AG10803 (cell line): ENCODE measurements around the gene DHX57.
A peak's percentile ranks its signal among the peaks of the same experiment; 100 is the strongest.

Source experiments
- DNase-seq: peaks from one replicate; pipeline ENCODE4 v3.0.0; 2010; ENCODE audit warnings: low read depth
- H3K4me3 ChIP-seq: 2 replicates; pipeline ENCODE4 v1.5.1; 2011; ENCODE audit warnings: mild to moderate bottlenecking, low read length, control low read depth
- TF ChIP-seq, protein P1 (sequence below): conservative IDR thresholded peaks from 2 replicates; pipeline ENCODE4 v1.5.1; 2011; ENCODE audit warnings: mild to moderate bottlenecking, low read length, control low read depth, inconsistent platforms

DHX57 gene, protein sequence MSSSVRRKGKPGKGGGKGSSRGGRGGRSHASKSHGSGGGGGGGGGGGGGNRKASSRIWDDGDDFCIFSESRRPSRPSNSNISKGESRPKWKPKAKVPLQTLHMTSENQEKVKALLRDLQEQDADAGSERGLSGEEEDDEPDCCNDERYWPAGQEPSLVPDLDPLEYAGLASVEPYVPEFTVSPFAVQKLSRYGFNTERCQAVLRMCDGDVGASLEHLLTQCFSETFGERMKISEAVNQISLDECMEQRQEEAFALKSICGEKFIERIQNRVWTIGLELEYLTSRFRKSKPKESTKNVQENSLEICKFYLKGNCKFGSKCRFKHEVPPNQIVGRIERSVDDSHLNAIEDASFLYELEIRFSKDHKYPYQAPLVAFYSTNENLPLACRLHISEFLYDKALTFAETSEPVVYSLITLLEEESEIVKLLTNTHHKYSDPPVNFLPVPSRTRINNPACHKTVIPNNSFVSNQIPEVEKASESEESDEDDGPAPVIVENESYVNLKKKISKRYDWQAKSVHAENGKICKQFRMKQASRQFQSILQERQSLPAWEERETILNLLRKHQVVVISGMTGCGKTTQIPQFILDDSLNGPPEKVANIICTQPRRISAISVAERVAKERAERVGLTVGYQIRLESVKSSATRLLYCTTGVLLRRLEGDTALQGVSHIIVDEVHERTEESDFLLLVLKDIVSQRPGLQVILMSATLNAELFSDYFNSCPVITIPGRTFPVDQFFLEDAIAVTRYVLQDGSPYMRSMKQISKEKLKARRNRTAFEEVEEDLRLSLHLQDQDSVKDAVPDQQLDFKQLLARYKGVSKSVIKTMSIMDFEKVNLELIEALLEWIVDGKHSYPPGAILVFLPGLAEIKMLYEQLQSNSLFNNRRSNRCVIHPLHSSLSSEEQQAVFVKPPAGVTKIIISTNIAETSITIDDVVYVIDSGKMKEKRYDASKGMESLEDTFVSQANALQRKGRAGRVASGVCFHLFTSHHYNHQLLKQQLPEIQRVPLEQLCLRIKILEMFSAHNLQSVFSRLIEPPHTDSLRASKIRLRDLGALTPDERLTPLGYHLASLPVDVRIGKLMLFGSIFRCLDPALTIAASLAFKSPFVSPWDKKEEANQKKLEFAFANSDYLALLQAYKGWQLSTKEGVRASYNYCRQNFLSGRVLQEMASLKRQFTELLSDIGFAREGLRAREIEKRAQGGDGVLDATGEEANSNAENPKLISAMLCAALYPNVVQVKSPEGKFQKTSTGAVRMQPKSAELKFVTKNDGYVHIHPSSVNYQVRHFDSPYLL (N-terminal part only)

DNA sequence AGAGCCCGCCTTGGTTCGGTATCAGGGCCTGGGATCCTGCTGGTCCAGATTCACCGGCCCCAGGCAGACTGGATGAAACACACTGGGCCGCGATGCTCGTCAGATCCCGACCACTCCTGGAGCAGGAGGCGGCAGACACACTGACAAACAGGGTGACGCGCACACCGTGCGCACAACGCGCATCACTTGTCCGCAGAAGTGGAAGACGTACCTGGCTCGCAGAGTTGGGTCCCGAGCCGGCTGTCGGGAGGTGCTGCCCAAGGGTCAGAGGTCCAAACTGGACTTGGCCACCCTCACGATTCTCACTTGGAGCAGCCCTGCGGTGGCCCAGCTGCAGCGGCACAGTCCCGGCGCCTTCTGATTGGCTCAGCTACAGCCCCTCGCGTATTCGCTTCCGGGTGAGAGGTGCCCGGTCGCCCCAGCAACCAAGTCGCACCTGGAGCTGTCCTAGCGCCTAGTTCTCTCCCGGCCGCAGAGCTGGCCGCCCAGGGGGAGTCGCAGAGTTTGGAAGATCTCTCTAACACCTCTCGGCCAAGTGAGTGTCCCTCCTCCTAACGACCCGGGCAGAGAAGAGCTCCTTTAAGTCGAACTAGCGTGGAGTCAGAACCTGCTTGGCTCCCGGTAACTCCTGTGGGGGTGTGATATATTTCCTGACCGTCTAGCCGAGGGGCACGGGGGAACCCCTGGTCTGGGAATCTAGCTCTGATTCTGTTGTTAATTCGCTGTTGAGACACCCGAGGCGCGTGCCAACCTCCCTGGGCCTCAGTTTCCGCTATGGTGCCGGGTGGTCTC, at the start of gene DHX57, which contains the start of gene MORN2:
TSS of gene DHX57 (minus strand) at position 359 of the 792 bp plus-strand sequence. CDS start 7,529 bp downstream, outside the sequence.
TSS of gene MORN2 (plus strand) at position 401 of the 792 bp plus-strand sequence.
- H3K4me3 ChIP-seq = peak within 1 kb of the TSS; percentile 96
- TF ChIP-seq, protein P1, sequence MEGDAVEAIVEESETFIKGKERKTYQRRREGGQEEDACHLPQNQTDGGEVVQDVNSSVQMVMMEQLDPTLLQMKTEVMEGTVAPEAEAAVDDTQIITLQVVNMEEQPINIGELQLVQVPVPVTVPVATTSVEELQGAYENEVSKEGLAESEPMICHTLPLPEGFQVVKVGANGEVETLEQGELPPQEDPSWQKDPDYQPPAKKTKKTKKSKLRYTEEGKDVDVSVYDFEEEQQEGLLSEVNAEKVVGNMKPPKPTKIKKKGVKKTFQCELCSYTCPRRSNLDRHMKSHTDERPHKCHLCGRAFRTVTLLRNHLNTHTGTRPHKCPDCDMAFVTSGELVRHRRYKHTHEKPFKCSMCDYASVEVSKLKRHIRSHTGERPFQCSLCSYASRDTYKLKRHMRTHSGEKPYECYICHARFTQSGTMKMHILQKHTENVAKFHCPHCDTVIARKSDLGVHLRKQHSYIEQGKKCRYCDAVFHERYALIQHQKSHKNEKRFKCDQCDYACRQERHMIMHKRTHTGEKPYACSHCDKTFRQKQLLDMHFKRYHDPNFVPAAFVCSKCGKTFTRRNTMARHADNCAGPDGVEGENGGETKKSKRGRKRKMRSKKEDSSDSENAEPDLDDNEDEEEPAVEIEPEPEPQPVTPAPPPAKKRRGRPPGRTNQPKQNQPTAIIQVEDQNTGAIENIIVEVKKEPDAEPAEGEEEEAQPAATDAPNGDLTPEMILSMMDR = no peak
- peak; percentile 75 for DNase-seq

GRCh38 chr2:38922902-38923301, 47.2 kb upstream of the DHX57 start:
- no peak overlapping the region for H3K4me3 ChIP-seq
- no peak for DNase-seq
- TF ChIP-seq, protein P1 = no peak

DNA sequence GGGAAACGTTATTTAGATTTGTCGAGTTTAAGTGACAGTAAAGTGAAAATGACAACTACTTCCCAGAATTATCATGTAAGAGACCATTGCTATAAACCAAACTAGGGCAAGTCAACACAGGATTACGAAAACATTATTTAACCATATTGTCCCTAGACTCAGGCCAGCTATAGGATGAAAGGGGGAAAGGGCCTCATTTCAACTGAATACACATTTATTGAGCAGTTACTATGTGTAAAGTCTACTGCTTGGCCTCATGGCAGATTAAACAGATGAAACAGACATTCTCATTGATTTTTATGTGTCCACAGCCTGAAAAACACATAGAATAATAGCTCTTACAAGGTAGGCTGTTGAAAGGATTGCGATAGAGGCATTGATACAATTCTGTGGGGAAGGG, 46.7 kb upstream of the DHX57 start:
- TF ChIP-seq, protein P1 = no peak
- DNase-seq = no peak
- H3K4me3 ChIP-seq = no peak overlapping the region

DNA sequence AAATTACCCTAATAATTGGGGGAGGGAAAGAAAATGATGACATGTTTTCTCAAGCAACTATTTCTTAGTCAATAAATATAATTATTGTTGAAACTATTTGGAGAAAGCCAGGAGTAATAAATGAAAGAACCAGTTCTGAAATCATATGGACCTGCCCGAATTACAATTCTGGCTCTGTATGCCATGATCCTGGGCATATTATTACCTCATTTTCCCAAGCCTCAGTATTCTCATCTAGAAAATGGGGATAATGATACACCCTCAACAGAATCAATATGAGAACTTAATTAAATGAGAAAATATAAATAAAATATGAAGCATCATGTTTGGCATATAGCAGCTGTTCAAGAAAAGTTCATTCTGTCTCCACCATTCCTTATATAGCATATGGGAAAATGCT, 36.9 kb upstream of the DHX57 start:
- TF ChIP-seq, protein P1 = no peak
- no peak for DNase-seq
- H3K4me3 ChIP-seq = no peak overlapping the region

- TF ChIP-seq, protein P1 = no peak
- no peak for DNase-seq
- no peak overlapping the region for H3K4me3 ChIP-seq
Measured at GRCh38 chr2:38911191-38911590, 35.5 kb upstream of the DHX57 start.

- no peak for DNase-seq
- TF ChIP-seq, protein P1 = no peak
- no peak overlapping the region for H3K4me3 ChIP-seq
Measured at GRCh38 chr2:38909872-38910271, 34.1 kb upstream of the DHX57 start.
